Ovary (tissue), 9 donors: Measurements from ENCODE around the gene ZHX3. TPM values are rescaled to one million over a fixed set of nuclear protein-coding genes. Genes with fewer than 3 reads are reported as not detected.
"Not testable (repeated sequence)": the region's sequence is repeated elsewhere in the genome, so short reads cannot be mapped to it uniquely, and the experiment has no call there.

Experiments
- DNase-seq, 5 donors: peaks; one replicate each; pipeline ENCODE4 v3.0.0-alpha.2; 2019 to 2020
- H3K27ac ChIP-seq, 2 donors: fragments of 200-600 bp; one replicate each; pipeline versions ENCODE4 v1.5.1 to v1.8.0; 2019 to 2022
- H3K27me3 ChIP-seq: fragments of 200-600 bp; one replicate; pipeline ENCODE4 v1.8.0; 2022
- H3K36me3 ChIP-seq: fragments of 200-600 bp; sonication (generic); one replicate; pipeline ENCODE4 v1.5.1; 2019
- H3K4me1 ChIP-seq: one replicate; pipeline ENCODE4 v1.8.1; 2013; ENCODE audit warnings: mild to moderate bottlenecking, moderate library complexity; ENCODE audit not compliant: insufficient read depth
- H3K4me3 ChIP-seq: fragments of 200-600 bp; sonication (generic); one replicate; pipeline ENCODE4 v1.5.1; 2017
- H3K9me3 ChIP-seq, 2 donors: fragments of 200-600 bp in 1 of 2; sonication (generic) in 1 of 2; one replicate each; pipeline versions ENCODE4 v1.5.1 to v1.8.1; 2013 to 2019; ENCODE audit warnings: mild to moderate bottlenecking in 1 of 2, moderate library complexity in 1 of 2
- EP300 ChIP-seq: sonication (generic); formaldehyde crosslinking; IDR thresholded peaks from one replicate; pipeline ENCODE4 v1.6.1; 2017; ENCODE audit warnings: antibody characterized with exemption
- POLR2A ChIP-seq: fragments of 450-650 bp; IDR thresholded peaks from one replicate; pipeline ENCODE4 v1.6.1; 2017; ENCODE audit warnings: antibody characterized with exemption, mild to moderate bottlenecking, moderate library complexity
- WGBS, 3 donors: extraction: QIAGEN DNeasy Blood & Tissue Kit in 1 of 3; methylation state at CpG; one replicate each; pipeline versions ENCODE4 v1.1.5 to v1.1.7; 2013 to 2017; 5-methylcytosine and 5-hydroxymethylcytosine counted together
- intact Hi-C, 4 donors: fragments of 100-400 bp; cut with DNase I; formaldehyde crosslinking; loops; one replicate each; pipeline versions ENCODE4 v1.11.0 to v1.15.1; 2022 to 2023
- polyA plus RNA-seq, 2 donors: library from polyadenylated mRNA; stranded (reverse); fragments of 200-250 nt in 1 of 2; fragments of 350-450 nt in 1 of 2; fragmentation: Illumina TruSeq in 1 of 2; extraction: RNeasy Lipid Tissue Mini Kit (QIAGEN cat#74804) in 1 of 2; gene quantifications; one replicate each; pipeline ENCODE4 v1.2.3, GENCODE V29; 2013 to 2014
- total RNA-seq, 7 donors: library from RNA; depleted of rRNA in 2 of 7; stranded (reverse); fragments of >200 nt in 2 of 7; fragmentation: NEBNext Ultra II Directional in 3 of 7; extraction: Animal tissue kit (Norgen Biotek cat#: 25700) in 3 of 7; gene quantifications; one replicate each; pipeline versions ENCODE4 v1.1.0 to v1.2.4, GENCODE V29; 2016 to 2023
- TF ChIP-seq, protein P1 (sequence below), 3 donors: fragments of 450-650 bp in 2 of 3; fragments of 200-600 bp in 1 of 3; IDR thresholded peaks; one replicate each; pipeline versions ENCODE4 v1.5.1 to v1.8.0; 2016 to 2022; ENCODE audit warnings: antibody characterized with exemption in 3 of 3, mild to moderate bottlenecking in 1 of 3
- donor health status: DM: no; HTN: no; CAD: no; lungs with moderate emphysema.
- donor health status: DM: no; HTN: no; CAD: no.
- donor health status: Bipolar disorder and iron deficiency.
- donor health status: DM: yes; HTN: yes; CAD: no.
- donor health status: DM: no; HTN: no; CAD: no.
- donor health status: DM: yes; HTN: yes; CAD: no.

ZHX3 gene
- total and polyA plus RNA-seq, 9 donors, result 17.5 to 72.0 (median 39.6) TPM

DNA sequence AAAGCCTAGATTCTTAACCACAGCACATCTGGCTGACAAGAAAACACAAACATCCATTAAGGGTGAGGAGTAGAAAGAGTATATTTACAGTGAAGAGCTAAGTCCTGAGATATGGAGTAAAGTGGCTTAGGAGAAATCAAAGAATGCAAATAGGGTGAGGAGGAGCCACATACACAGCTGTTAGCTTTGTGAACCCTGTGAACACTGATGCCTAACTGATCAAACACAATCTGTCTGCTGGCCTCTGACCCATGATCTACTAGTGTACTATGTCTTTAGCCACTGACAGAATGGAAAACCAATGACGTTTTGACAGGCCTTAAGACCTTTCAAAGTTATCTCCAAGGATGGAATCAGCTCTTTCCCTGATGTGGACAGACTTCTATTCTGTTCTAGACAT lies 75.2 kb downstream of the ZHX3 start:
- H3K27ac ChIP-seq, result no peak overlapping the region
- peaks cover 19% of the 10 kb centered on the region for H3K4me1 ChIP-seq
- H3K4me3 ChIP-seq, result no peak overlapping the region
- intact Hi-C loops, result loop anchor here in 3 of 4 donors (10.0 kb wide), 1 partner anchor 92 kb away; no protein-coding TSS in a partner anchor
- no peaks in the 10 kb centered on the region for H3K27me3 ChIP-seq
- TF ChIP-seq EP300 (no peak), POLR2A (no peak)
- TF ChIP-seq, protein P1, sequence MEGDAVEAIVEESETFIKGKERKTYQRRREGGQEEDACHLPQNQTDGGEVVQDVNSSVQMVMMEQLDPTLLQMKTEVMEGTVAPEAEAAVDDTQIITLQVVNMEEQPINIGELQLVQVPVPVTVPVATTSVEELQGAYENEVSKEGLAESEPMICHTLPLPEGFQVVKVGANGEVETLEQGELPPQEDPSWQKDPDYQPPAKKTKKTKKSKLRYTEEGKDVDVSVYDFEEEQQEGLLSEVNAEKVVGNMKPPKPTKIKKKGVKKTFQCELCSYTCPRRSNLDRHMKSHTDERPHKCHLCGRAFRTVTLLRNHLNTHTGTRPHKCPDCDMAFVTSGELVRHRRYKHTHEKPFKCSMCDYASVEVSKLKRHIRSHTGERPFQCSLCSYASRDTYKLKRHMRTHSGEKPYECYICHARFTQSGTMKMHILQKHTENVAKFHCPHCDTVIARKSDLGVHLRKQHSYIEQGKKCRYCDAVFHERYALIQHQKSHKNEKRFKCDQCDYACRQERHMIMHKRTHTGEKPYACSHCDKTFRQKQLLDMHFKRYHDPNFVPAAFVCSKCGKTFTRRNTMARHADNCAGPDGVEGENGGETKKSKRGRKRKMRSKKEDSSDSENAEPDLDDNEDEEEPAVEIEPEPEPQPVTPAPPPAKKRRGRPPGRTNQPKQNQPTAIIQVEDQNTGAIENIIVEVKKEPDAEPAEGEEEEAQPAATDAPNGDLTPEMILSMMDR (IDR thresholded peaks at IDR 0.05), result no peak
- WGBS, 3 donors, result 52 to 68% (median 65%) methylated on average over 1 of the region's 1 CpG
- H3K36me3 ChIP-seq, result no peaks in the 10 kb centered on the region
- DNase-seq, result no peak
- H3K9me3 ChIP-seq, result no peaks in the 10 kb centered on the region

DNA sequence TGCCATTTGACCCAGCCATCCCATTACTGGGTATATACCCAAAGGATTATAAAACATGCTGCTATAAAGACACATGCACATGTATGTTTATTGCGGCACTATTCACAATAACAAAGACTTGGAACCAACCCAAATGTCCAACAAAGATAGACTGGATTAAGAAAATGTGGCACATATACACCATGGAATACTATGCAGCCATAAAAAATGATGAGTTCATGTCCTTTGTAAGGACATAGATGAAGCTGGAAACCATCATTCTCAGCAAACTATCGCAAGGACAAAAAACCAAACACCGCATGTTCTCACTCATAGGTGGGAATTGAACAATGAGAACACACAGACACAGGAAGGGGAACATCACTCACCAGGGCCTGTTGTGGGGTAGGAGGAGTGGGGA lies 80.3 kb downstream of the ZHX3 start:
- 98 to 100% (median 99%) methylated on average over 2 to 3 of the region's 3 CpGs for WGBS, 3 donors
- H3K4me1 ChIP-seq, H3K36me3 ChIP-seq, H3K9me3 ChIP-seq, H3K4me3 ChIP-seq, H3K27ac ChIP-seq, DNase-seq, intact Hi-C loops, H3K27me3 ChIP-seq: not testable (repeated sequence)

GRCh38 chr20:41236818-41237217 lies 80.7 kb downstream of the ZHX3 start:
- DNase-seq, intact Hi-C loops, H3K9me3 ChIP-seq, H3K27me3 ChIP-seq, H3K36me3 ChIP-seq, H3K27ac ChIP-seq, H3K4me3 ChIP-seq: not testable (repeated sequence)
- H3K4me1 ChIP-seq, result peaks cover 11% of the 10 kb centered on the region
- WGBS, 3 donors, result 91 to 100% (median 95%) methylated on average over 1 of the region's 1 CpG

- TF ChIP-seq EP300, result no peak
- TF ChIP-seq POLR2A, result no peak
- TF ChIP-seq, protein P1 (IDR thresholded peaks at IDR 0.05), result no peak
- WGBS, 3 donors, result 28 to 48% (median 43%) methylated on average over 4 of the region's 4 CpGs
- H3K4me3 ChIP-seq, result no peak overlapping the region
- no peak for DNase-seq
- H3K27ac ChIP-seq, result peak overlapping the region in 1 of 2 donors; percentile 36
- H3K27me3 ChIP-seq, result no peaks in the 10 kb centered on the region
- intact Hi-C loops, result loop anchor here in 3 of 4 donors (5.0 kb wide), 1 partner anchor 62 kb away; no protein-coding TSS in a partner anchor
- H3K4me1 ChIP-seq, result peaks cover 11% of the 10 kb centered on the region
- H3K36me3 ChIP-seq, result no peaks in the 10 kb centered on the region
- H3K9me3 ChIP-seq, result no peaks in the 10 kb centered on the region
Measured at GRCh38 chr20:41234546-41234945, 83.0 kb downstream of the ZHX3 start.

DNA sequence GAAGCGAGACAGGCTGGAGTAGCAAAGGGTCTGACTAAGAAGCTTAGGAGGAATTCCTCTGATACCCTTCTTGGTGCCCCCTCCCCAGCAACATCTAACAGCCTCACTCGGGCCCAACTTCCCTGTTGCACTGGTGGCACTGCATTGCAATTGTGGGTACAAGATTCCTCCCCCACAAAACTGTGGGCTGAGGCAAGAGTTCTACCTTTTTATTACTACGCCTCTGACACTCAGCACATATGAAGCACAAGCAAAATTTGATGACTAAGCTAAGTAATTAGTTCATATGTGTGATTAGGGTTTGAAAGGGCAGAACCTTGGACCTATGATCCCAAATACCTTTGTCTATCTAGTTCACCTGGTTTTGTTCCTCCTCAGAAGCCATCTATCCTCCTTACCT lies 83.5 kb downstream of the ZHX3 start:
- Histone ChIP-seq H3K27me3 (no peaks in the 10 kb centered on the region), H3K9me3 (no peaks in the 10 kb centered on the region), H3K4me3 (no peak overlapping the region), H3K36me3 (no peaks in the 10 kb centered on the region), H3K4me1 (peaks cover 11% of the 10 kb centered on the region), H3K27ac (peak overlapping the region; percentile 21 to 36)
- 86 to 92% (median 90%) methylated on average over 3 of the region's 3 CpGs for WGBS, 3 donors
- TF ChIP-seq, protein P1 (IDR thresholded peaks at IDR 0.05), result no peak
- no peak for TF ChIP-seq POLR2A
- no peak for TF ChIP-seq EP300
- intact Hi-C loops, result loop anchor here in 3 of 4 donors (5.0 kb wide), 1 partner anchor 62 kb away; no protein-coding TSS in a partner anchor
- DNase-seq, result no peak
